Measurements from ENCODE around the gene HSPB1.
"Not testable (repeated sequence)": the region's sequence is repeated elsewhere in the genome, so short reads cannot be mapped to it uniquely, and the experiment has no call there.

Gene HSPB1

DNA sequence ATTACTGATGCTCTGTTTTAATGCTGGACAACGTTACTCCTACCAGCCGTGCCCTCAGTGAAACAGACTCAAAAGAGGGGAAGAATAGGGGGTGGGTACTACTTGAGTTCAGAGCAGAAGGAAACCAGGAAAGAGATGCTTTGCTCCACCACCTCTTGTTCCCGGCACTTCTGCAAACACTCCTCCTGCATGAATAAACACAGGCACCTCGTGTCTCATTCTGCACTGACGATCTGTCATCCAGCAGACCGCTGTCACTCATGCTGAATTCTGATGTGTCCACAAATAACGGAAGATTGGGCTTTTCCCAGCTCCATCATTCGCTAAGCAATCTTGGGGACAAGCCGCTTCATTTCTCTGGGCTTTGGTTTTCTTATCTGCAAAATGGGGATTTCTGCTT, 29.6 kb downstream of the HSPB1 start:
- no peak overlapping the region for H3K4me3 ChIP-seq (ENCODE audit: low read length)
- H3K36me3 ChIP-seq (ENCODE audit: control insufficient read depth, insufficient read depth, low read length), result peaks cover 15% of the 10 kb centered on the region
- H3K9ac ChIP-seq (ENCODE audit: low read length), result no peak overlapping the region
- H3K27me3 ChIP-seq (ENCODE audit: control insufficient read depth, insufficient read depth, low read length), result no peaks in the 10 kb centered on the region
- peaks cover 12% of the 10 kb centered on the region for H3K4me1 ChIP-seq (ENCODE audit: control insufficient read depth, insufficient read depth, low read length)
- H3K9me3 ChIP-seq (ENCODE audit: control insufficient read depth, low read length), result no peaks in the 10 kb centered on the region

DNA sequence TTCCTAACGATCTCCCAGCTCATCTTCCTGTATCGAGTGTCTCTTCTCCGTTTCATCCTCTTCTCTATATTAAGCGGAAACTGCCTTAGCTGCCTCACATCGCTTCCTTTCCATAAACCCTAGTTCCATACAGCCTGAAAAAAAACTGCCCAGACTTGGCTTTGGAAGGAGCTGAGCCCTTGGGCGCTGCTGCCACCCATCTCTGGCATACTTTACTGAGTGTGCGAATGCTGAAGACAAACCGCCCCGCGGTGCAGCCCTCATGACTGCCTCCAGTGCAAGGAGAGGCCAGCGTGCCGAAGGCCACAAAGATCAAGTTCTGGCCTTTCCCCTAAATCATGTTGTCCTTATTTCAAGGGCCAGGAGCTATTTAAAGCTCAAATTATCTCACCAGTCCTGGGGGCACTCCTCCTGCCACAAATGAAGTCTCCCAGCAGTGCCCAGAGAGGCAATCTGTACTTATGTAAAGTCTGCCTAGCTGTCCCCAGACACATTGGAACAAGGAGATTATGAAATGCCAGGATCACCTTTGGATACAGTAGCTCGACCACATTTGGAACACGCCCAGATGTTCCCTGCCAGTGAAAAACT, 31.1 kb downstream of the HSPB1 start:
- H3K4me1 ChIP-seq (ENCODE audit: control insufficient read depth, insufficient read depth, low read length), result peaks cover 12% of the 10 kb centered on the region

GRCh38 chr7:76334320-76334967, 32.0 kb downstream of the HSPB1 start:
- peaks cover 7% of the 10 kb centered on the region for H3K36me3 ChIP-seq (ENCODE audit: control insufficient read depth, insufficient read depth, low read length)
- peaks cover 12% of the 10 kb centered on the region for H3K4me1 ChIP-seq (ENCODE audit: control insufficient read depth, insufficient read depth, low read length)

More for the DNA sequence above, 31.1 kb downstream of the HSPB1 start:
- Histone ChIP-seq H3K4me3 (ENCODE audit: low read length) (no peak overlapping the region), H3K9ac (ENCODE audit: low read length) (no peak overlapping the region), H3K36me3 (ENCODE audit: control insufficient read depth, insufficient read depth, low read length) (peaks cover 14% of the 10 kb centered on the region), H3K27me3 (ENCODE audit: control insufficient read depth, insufficient read depth, low read length) (no peaks in the 10 kb centered on the region), H3K9me3 (ENCODE audit: control insufficient read depth, low read length) (no peaks in the 10 kb centered on the region)

DNA sequence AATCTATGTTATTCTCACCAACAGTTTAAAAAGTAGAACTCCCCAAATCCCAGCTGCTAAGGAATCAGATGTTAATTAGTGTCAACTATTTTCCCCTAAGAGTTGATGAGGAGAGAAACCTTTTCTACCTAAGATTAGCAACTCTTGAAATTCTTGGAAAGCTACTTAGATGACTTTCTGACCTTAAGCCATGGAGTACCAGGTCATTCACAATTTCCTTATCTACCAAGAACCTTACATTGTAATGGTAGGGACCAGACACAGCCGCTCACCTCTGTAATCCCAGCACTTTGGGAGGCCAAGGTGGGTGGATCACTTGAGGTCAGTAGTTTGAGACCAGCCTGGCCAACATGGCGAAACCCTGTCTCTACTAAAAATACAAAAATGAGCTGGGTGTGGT, 32.9 kb downstream of the HSPB1 start:
- H3K36me3 ChIP-seq (ENCODE audit: control insufficient read depth, insufficient read depth, low read length); H3K9me3 ChIP-seq (ENCODE audit: control insufficient read depth, low read length); H3K9ac ChIP-seq (ENCODE audit: low read length); H3K27me3 ChIP-seq (ENCODE audit: control insufficient read depth, insufficient read depth, low read length); H3K4me3 ChIP-seq (ENCODE audit: low read length): not testable (repeated sequence)
- peaks cover 12% of the 10 kb centered on the region for H3K4me1 ChIP-seq (ENCODE audit: control insufficient read depth, insufficient read depth, low read length)

More at GRCh38 chr7:76334320-76334967, 32.0 kb downstream of the HSPB1 start:
- no peaks in the 10 kb centered on the region for H3K27me3 ChIP-seq (ENCODE audit: control insufficient read depth, insufficient read depth, low read length)
- no peak overlapping the region for H3K9ac ChIP-seq (ENCODE audit: low read length)
- no peaks in the 10 kb centered on the region for H3K9me3 ChIP-seq (ENCODE audit: control insufficient read depth, low read length)
- H3K4me3 ChIP-seq (ENCODE audit: low read length), result no peak overlapping the region

GRCh38 chr7:76336094-76336493, 33.6 kb downstream of the HSPB1 start:
- Histone ChIP-seq H3K36me3 (ENCODE audit: control insufficient read depth, insufficient read depth, low read length) (no peaks in the 10 kb centered on the region), H3K4me3 (ENCODE audit: low read length) (no peak overlapping the region), H3K27me3 (ENCODE audit: control insufficient read depth, insufficient read depth, low read length) (no peaks in the 10 kb centered on the region), H3K9ac (ENCODE audit: low read length) (no peak overlapping the region), H3K9me3 (ENCODE audit: control insufficient read depth, low read length) (no peaks in the 10 kb centered on the region), H3K4me1 (ENCODE audit: control insufficient read depth, insufficient read depth, low read length) (peaks cover 12% of the 10 kb centered on the region)

- Histone ChIP-seq H3K9ac (ENCODE audit: low read length) (no peak overlapping the region), H3K4me3 (ENCODE audit: low read length) (no peak overlapping the region), H3K36me3 (ENCODE audit: control insufficient read depth, insufficient read depth, low read length) (no peaks in the 10 kb centered on the region), H3K4me1 (ENCODE audit: control insufficient read depth, insufficient read depth, low read length) (peaks cover 12% of the 10 kb centered on the region), H3K27me3 (ENCODE audit: control insufficient read depth, insufficient read depth, low read length) (no peaks in the 10 kb centered on the region), H3K9me3 (ENCODE audit: control insufficient read depth, low read length) (no peaks in the 10 kb centered on the region)
These were observed 34.7 kb downstream of the HSPB1 start for GRCh38 chr7:76337147-76337546.

- no peaks in the 10 kb centered on the region for H3K9me3 ChIP-seq (ENCODE audit: control insufficient read depth, low read length)
- H3K27me3 ChIP-seq (ENCODE audit: control insufficient read depth, insufficient read depth, low read length), result no peaks in the 10 kb centered on the region
- peaks cover 9% of the 10 kb centered on the region for H3K4me1 ChIP-seq (ENCODE audit: control insufficient read depth, insufficient read depth, low read length)
- H3K36me3 ChIP-seq (ENCODE audit: control insufficient read depth, insufficient read depth, low read length), result no peaks in the 10 kb centered on the region
- H3K4me3 ChIP-seq (ENCODE audit: low read length), result no peak overlapping the region
- no peak overlapping the region for H3K9ac ChIP-seq (ENCODE audit: low read length)
These were observed 36.0 kb downstream of the HSPB1 start for GRCh38 chr7:76338298-76339084.

DNA sequence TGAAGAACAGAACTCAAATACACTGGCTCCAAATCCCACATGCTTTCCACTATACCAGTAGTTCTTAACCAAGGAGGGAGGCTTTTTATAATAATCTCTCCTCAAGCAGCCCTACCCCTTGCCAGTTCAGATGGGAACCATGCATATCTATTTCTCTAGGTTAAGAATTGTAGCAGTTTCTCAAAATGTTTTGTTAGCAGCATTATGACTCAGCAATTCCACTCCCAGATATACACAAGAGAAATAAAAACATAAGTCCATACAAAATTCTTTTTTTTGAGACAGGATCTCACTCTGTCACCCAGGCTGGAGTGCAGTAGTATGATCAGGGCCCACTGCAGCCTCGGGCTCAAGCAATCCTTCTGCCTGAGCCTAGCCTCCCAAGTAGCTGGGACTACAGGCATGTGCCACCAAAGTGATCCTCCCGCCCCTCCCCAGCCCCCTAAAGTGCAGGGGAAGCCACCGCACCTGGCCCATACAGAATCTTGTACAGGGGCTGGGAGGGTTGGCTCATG, 38.2 kb downstream of the HSPB1 start:
- Histone ChIP-seq H3K9me3 (ENCODE audit: control insufficient read depth, low read length) (no peaks in the 10 kb centered on the region), H3K4me3 (ENCODE audit: low read length) (no peak overlapping the region), H3K36me3 (ENCODE audit: control insufficient read depth, insufficient read depth, low read length) (no peaks in the 10 kb centered on the region), H3K9ac (ENCODE audit: low read length) (no peak overlapping the region), H3K4me1 (ENCODE audit: control insufficient read depth, insufficient read depth, low read length) (peaks cover 6% of the 10 kb centered on the region), H3K27me3 (ENCODE audit: control insufficient read depth, insufficient read depth, low read length) (no peaks in the 10 kb centered on the region)

GRCh38 chr7:76342222-76342621, 39.7 kb downstream of the HSPB1 start:
- Histone ChIP-seq H3K9ac (ENCODE audit: low read length) (no peak overlapping the region), H3K27me3 (ENCODE audit: control insufficient read depth, insufficient read depth, low read length) (no peaks in the 10 kb centered on the region), H3K9me3 (ENCODE audit: control insufficient read depth, low read length) (no peaks in the 10 kb centered on the region), H3K4me1 (ENCODE audit: control insufficient read depth, insufficient read depth, low read length) (peaks cover 19% of the 10 kb centered on the region), H3K36me3 (ENCODE audit: control insufficient read depth, insufficient read depth, low read length) (no peaks in the 10 kb centered on the region), H3K4me3 (ENCODE audit: low read length) (no peak overlapping the region)

DNA sequence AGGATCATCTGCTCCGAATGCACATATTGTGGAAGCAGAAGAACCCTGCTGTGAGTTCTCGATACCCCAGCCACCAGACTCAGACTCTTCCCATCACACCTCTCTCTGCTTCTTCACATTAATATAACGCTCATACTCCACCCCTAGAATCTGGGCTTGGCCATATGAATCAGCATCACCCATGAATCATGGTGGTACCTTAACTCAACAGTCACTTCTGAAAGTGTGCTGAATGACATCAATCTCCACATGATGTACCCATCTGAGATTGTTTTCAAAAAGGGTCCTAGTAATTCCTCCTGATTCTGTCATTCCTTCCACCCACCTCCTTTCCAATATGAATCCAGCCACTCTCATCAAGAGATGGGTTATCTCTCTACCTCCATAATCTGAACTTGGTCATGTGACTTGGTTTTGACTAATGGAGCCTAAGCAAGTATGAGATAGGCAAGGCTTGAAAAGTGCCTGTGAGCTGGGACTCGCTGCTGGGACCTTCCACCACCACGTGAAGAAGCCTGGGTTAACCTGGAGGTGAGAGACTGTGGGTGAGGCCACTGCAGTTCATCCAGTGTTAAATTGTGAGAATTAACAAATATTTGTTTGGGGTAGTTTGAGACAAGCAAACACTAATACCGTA, 40.9 kb downstream of the HSPB1 start:
- no peak overlapping the region for H3K9ac ChIP-seq (ENCODE audit: low read length)
- H3K4me3 ChIP-seq (ENCODE audit: low read length), result no peak overlapping the region
- H3K27me3 ChIP-seq (ENCODE audit: control insufficient read depth, insufficient read depth, low read length), result no peaks in the 10 kb centered on the region
- no peaks in the 10 kb centered on the region for H3K36me3 ChIP-seq (ENCODE audit: control insufficient read depth, insufficient read depth, low read length)
- H3K4me1 ChIP-seq (ENCODE audit: control insufficient read depth, insufficient read depth, low read length), result peaks cover 19% of the 10 kb centered on the region
- no peaks in the 10 kb centered on the region for H3K9me3 ChIP-seq (ENCODE audit: control insufficient read depth, low read length)

- no peak overlapping the region for H3K4me3 ChIP-seq (ENCODE audit: low read length)
- no peaks in the 10 kb centered on the region for H3K9me3 ChIP-seq (ENCODE audit: control insufficient read depth, low read length)
- H3K27me3 ChIP-seq (ENCODE audit: control insufficient read depth, insufficient read depth, low read length), result no peaks in the 10 kb centered on the region
- no peaks in the 10 kb centered on the region for H3K36me3 ChIP-seq (ENCODE audit: control insufficient read depth, insufficient read depth, low read length)
- peaks cover 19% of the 10 kb centered on the region for H3K4me1 ChIP-seq (ENCODE audit: control insufficient read depth, insufficient read depth, low read length)
- H3K9ac ChIP-seq (ENCODE audit: low read length), result no peak overlapping the region
These were observed 41.5 kb downstream of the HSPB1 start for GRCh38 chr7:76343931-76344321.

DNA sequence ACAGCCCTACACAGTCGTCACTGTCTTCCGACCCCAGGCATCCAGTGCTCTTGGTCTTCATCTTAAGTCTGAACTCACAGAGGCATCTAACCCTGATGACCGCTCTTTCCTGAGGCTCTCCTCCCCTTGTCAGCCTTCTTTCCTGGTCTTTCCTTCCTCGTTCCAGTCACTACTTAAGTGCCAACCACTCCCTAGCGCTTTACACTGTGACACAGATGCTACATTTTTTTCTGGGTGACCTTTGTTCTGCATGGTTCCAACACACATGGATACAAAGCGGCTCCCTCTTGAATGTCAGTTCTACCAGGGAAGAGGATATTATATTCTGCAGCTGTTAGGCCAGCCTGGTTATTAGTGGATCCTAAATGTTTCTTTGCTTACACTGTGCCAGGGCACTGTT, 43.6 kb downstream of the HSPB1 start:
- Histone ChIP-seq H3K36me3 (ENCODE audit: control insufficient read depth, insufficient read depth, low read length) (no peaks in the 10 kb centered on the region), H3K27me3 (ENCODE audit: control insufficient read depth, insufficient read depth, low read length) (no peaks in the 10 kb centered on the region), H3K9ac (ENCODE audit: low read length) (no peak overlapping the region), H3K4me3 (ENCODE audit: low read length) (no peak overlapping the region), H3K4me1 (ENCODE audit: control insufficient read depth, insufficient read depth, low read length) (peaks cover 19% of the 10 kb centered on the region), H3K9me3 (ENCODE audit: control insufficient read depth, low read length) (no peaks in the 10 kb centered on the region)

All from mucosa of stomach (tissue), 1 donor.